Gastroesophageal sphincter (tissue), 4 donors: ENCODE measurements around the gene CNTLN. TPM values are rescaled to one million over a fixed set of nuclear protein-coding genes. Genes with fewer than 3 reads are reported as not detected.
"Not testable (repeated sequence)": the region's sequence is repeated elsewhere in the genome, so short reads cannot be mapped to it uniquely, and the experiment has no call there.

Source experiments
- ATAC-seq: fragments of 150-250 bp; one replicate; pipeline ENCODE4 v1.9.1; 2016; ENCODE audit warnings: mild to moderate bottlenecking, moderate library complexity
- H3K27ac ChIP-seq, 4 donors: fragments of 200-600 bp; sonication (generic) in 3 of 4; 1 replicate in 3 of 4; 2 replicates in 1 of 4; pipeline ENCODE4 v1.5.1; 2016 to 2019
- H3K27me3 ChIP-seq: fragments of 200-600 bp; sonication (generic); one replicate; pipeline ENCODE4 v1.5.1; 2019
- H3K36me3 ChIP-seq, 2 donors: fragments of 200-600 bp; sonication (generic); one replicate each; pipeline ENCODE4 v1.5.1; 2019; ENCODE audit warnings: control low read depth in 1 of 2
- H3K4me1 ChIP-seq, 3 donors: fragments of 200-600 bp; sonication (generic); 1 replicate in 2 of 3; 2 replicates in 1 of 3; pipeline ENCODE4 v1.5.1; 2016 to 2019; ENCODE audit warnings: control low read depth in 2 of 3
- H3K4me3 ChIP-seq, 2 donors: fragments of 200-600 bp; sonication (generic); one replicate each; pipeline ENCODE4 v1.5.1; 2019; ENCODE audit warnings: mild to moderate bottlenecking in 1 of 2, moderate library complexity in 1 of 2
- H3K9me3 ChIP-seq, 3 donors: fragments of 200-600 bp; sonication (generic); one replicate each; pipeline ENCODE4 v1.5.1; 2017 to 2019; ENCODE audit warnings: control low read depth in 2 of 3
- CTCF ChIP-seq, 4 experiments: fragments of 200-600 bp in 2 of 4; fragments of 450-650 bp in 2 of 4; sonication (generic) in 1 of 4; IDR thresholded peaks; one replicate each; pipeline ENCODE4 v1.5.1; 2017 to 2019; ENCODE audit warnings: antibody characterized with exemption in 4 of 4, mild to moderate bottlenecking in 2 of 4, moderate library complexity in 2 of 4
- EP300 ChIP-seq: sonication (generic); formaldehyde crosslinking; IDR thresholded peaks from one replicate; pipeline ENCODE4 v1.6.1; 2017; ENCODE audit warnings: antibody characterized with exemption, mild to moderate bottlenecking
- POLR2A ChIP-seq, 2 donors: fragments of 450-650 bp; IDR thresholded peaks; one replicate each; pipeline ENCODE4 v1.6.1; 2017; ENCODE audit warnings: antibody characterized with exemption in 2 of 2, mild to moderate bottlenecking in 2 of 2, moderate library complexity in 1 of 2
- POLR2AphosphoS5 ChIP-seq: sonication (generic); formaldehyde crosslinking; IDR thresholded peaks from one replicate; pipeline ENCODE4 v1.6.1; 2017; ENCODE audit warnings: antibody characterized with exemption
- WGBS, 2 donors: methylation state at CpG; one replicate each; pipeline ENCODE4 v1.1.5; 2018; ENCODE audit warnings: low coverage in 1 of 2; 5-methylcytosine and 5-hydroxymethylcytosine counted together
- total RNA-seq, 4 donors: library from RNA; depleted of rRNA; stranded (reverse); fragments of >200 nt; gene quantifications; one replicate each; pipeline ENCODE4 v1.1.0, GENCODE V29; 2016

CNTLN gene
- total RNA-seq, 4 donors from 2014 or later: 11.3 to 17.1 (median 12.9) TPM

- Histone ChIP-seq H3K4me3 (no peak overlapping the region), H3K9me3 (no peaks in the 10 kb centered on the region), H3K27ac (no peak overlapping the region), H3K4me1 (peaks cover 0 to 20% (median 0%) of the 10 kb centered on the region in 3 donors), H3K27me3 (no peaks in the 10 kb centered on the region), H3K36me3 (no peaks in the 10 kb centered on the region)
- TF ChIP-seq EP300 (no peak), CTCF (IDR thresholded peaks at IDR 0.05) (no peak), POLR2A (IDR thresholded peaks at IDR 0.05) (no peak), POLR2AphosphoS5 (no peak)
- WGBS, 2 donors: 90 to 100% methylated on average over 4 to 5 of the region's 5 CpGs
- ATAC-seq: no peak
Observed at GRCh38 chr9:17380126-17380861, 245.5 kb downstream of the CNTLN start.

GRCh38 chr9:17387565-17387964 lies 252.7 kb downstream of the CNTLN start:
- TF ChIP-seq POLR2A (IDR thresholded peaks at IDR 0.05): no peak
- no peak for TF ChIP-seq CTCF (IDR thresholded peaks at IDR 0.05)
- no peak for TF ChIP-seq POLR2AphosphoS5
- TF ChIP-seq EP300: no peak
- H3K36me3 ChIP-seq: peaks cover 0 to 5% of the 10 kb centered on the region in 2 donors
- H3K27ac ChIP-seq: no peak overlapping the region
- H3K27me3 ChIP-seq: no peaks in the 10 kb centered on the region
- no peak overlapping the region for H3K4me3 ChIP-seq
- H3K9me3 ChIP-seq: no peaks in the 10 kb centered on the region
- H3K4me1 ChIP-seq: no peaks in the 10 kb centered on the region
- no peak for ATAC-seq

- 0 to 56% methylated on average over 1 of the region's 1 CpG for WGBS, 2 donors
- Histone ChIP-seq H3K9me3 (no peaks in the 10 kb centered on the region), H3K4me3 (no peak overlapping the region), H3K4me1 (no peaks in the 10 kb centered on the region), H3K27me3 (no peaks in the 10 kb centered on the region), H3K27ac (no peak overlapping the region), H3K36me3 (peaks cover 0 to 5% of the 10 kb centered on the region in 2 donors)
- TF ChIP-seq EP300: no peak
- no peak for TF ChIP-seq POLR2AphosphoS5
- no peak for TF ChIP-seq CTCF (IDR thresholded peaks at IDR 0.05)
- TF ChIP-seq POLR2A (IDR thresholded peaks at IDR 0.05): no peak
- no peak for ATAC-seq
Observed at GRCh38 chr9:17389026-17389425, 254.2 kb downstream of the CNTLN start.

- TF ChIP-seq POLR2A (IDR thresholded peaks at IDR 0.05) (no peak), POLR2AphosphoS5 (no peak), EP300 (no peak)
- no peak overlapping the region for H3K4me3 ChIP-seq
- ATAC-seq: no peak
- H3K36me3 ChIP-seq: peaks cover 0 to 29% of the 10 kb centered on the region in 2 donors
- H3K9me3 ChIP-seq: no peaks in the 10 kb centered on the region
- no peaks in the 10 kb centered on the region for H3K4me1 ChIP-seq
- WGBS, 2 donors: 64 to 75% methylated on average over 7 of the region's 7 CpGs
- H3K27ac ChIP-seq: no peak overlapping the region
- no peaks in the 10 kb centered on the region for H3K27me3 ChIP-seq
Observed at GRCh38 chr9:17394881-17395510, 260.2 kb downstream of the CNTLN start.

GRCh38 chr9:17397166-17397728 lies 262.4 kb downstream of the CNTLN start:
- H3K4me1 ChIP-seq, H3K27me3 ChIP-seq, H3K4me3 ChIP-seq, ATAC-seq, H3K27ac ChIP-seq, H3K9me3 ChIP-seq: not testable (repeated sequence)
- WGBS, 2 donors: 90 to 93% methylated on average over 4 to 7 of the region's 7 CpGs
- peaks cover 0 to 33% of the 10 kb centered on the region in 2 donors for H3K36me3 ChIP-seq

- ATAC-seq: no peak
- H3K27me3 ChIP-seq: no peaks in the 10 kb centered on the region
- peaks cover 0 to 34% of the 10 kb centered on the region in 2 donors for H3K36me3 ChIP-seq
- no peak for TF ChIP-seq CTCF (IDR thresholded peaks at IDR 0.05)
- no peak for TF ChIP-seq POLR2A (IDR thresholded peaks at IDR 0.05)
- no peak for TF ChIP-seq POLR2AphosphoS5
- no peak for TF ChIP-seq EP300
- no peak overlapping the region for H3K4me3 ChIP-seq
- H3K9me3 ChIP-seq: no peaks in the 10 kb centered on the region
- no peak overlapping the region for H3K27ac ChIP-seq
- 47 to 74% methylated on average over 2 of the region's 2 CpGs for WGBS, 2 donors
- H3K4me1 ChIP-seq: no peaks in the 10 kb centered on the region
Observed at GRCh38 chr9:17398350-17398749, 263.5 kb downstream of the CNTLN start.
